HG03520 (cell line): ENCODE measurements around the gene KRT84.

ENCODE experiments used
- ATAC-seq: cut with Tn5 transposase; IDR thresholded peaks from one replicate; pipeline ENCODE4 v1.9.1; 2021; ENCODE audit warnings: mild to moderate bottlenecking, moderate library complexity; ENCODE audit not compliant: unreplicated experiment

The KRT84 gene

GRCh38 chr12:52389313-52390207, 4.1 kb upstream of the KRT84 start:
- no peak for ATAC-seq

DNA sequence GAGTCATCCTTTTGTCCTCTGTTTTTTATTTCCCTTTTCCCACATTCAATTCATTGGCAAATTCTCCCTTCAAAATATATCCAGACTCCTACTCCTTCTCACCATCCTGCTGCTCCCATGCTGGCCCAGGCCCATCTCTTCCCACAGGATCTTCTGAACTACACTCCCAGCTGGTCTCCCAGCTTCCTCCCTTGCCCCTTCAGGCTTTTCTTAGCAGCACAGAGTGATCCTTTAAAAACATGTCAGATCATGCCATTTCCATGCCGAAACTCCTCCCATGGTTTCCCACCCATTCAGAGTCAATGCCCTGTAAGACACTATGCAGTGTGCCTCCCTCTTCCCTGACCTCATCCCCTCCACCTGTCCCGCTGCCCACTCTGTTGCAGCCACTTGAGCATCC, 2.4 kb upstream of the KRT84 start:
- ATAC-seq = no peak

DNA sequence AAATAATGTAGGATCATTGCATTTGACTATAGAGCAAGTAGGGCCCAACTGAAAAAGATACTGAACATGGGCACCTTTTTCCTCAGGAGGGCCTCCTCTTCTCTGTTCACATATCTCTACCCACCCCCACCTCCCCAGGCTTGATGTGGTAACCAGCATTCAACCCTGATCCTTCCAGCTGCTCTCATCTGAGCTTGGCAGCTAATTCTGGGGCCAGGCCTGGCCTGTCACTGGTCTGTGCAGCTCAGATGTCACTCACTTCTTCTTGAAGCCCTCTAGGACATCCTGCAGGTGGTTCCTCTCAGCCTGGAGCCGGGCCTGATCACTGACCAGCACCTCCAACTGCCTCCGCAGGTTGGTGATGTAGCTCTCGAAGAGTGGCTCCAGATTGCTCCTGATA, 2.1 kb downstream of the KRT84 start:
- ATAC-seq = no peak

DNA sequence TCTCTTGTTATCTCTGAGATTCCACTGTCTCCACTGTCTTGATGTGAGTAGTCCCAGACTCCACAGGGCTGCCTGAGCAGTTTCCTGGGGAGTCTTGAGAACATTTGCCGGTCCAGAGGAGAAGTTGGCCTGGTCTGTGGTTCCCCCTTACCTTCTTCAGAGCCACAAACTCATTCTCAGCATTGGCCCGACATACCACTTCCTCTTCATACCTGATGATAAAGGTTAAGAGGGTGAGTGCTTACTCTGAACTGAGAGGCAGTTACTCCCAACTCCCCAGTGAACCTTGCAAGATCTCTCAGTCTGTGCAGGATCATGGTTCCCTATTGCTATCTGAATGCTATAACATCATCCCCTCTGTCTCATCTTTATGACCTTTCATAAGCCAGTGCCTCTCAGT, 2.6 kb downstream of the KRT84 start:
- no peak for ATAC-seq

DNA sequence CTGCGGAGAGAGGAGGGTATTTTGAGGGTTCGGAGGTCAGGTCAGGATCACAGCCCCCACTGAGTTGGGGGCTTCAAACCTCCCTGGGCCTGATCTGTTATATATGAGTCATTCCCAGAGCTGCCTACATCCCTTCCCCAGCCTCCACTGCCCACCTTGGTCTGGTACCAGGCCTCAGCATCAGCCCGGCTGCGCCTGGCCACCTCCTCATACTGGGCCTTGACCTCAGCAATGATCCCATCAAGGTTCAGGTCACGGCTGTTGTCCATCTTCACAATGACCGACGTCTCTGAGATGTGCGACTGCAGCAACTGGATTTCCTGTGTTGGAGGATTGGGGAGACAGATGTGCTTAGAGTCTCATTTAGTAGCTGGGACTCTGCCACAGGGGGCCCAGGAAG, 4.2 kb downstream of the KRT84 start:
- no peak for ATAC-seq

- ATAC-seq = no peak
Observed at GRCh38 chr12:52380271-52380694, 5.2 kb downstream of the KRT84 start.

GRCh38 chr12:52379536-52379935, 5.9 kb downstream of the KRT84 start:
- ATAC-seq = no peak

DNA sequence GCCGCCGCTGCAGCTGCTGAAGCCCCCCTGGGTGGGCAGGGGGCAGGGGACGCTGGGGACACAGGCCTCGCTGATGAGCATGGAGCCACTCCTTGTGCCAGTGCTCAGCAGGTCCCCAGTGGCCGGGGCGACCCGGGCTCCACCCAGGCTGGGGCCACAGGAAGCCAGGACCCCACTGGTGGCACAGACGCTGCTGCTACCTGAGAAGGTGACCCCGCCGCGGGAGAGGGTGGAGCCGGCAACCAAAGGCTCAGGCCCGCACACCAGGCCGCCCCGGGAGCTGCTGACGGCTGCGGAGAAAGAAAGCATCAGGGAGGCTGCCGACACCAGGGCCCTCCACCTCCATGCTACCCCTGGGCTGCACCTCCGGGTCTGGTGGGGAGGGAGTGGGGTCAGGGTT, 7.4 kb downstream of the KRT84 start:
- ATAC-seq = no peak

DNA sequence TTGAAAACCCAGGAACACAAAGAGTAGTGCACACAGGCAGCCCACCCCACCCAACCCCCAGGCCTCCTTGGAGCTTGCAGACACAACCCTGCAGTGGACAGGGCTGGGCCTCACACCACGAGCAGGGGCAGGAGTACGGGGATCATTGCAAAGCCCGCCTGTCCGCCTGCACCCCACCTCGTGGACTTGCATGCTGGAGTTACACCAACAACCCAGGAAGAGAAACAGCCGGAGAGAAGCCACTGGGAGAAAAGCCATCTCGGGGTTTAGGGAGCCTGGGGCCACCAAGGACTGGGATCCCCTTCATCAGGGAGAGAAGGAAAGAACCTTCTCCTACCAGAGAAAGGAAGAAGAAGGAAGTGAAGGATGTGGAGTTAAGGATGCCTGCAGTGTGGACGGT, 8.2 kb downstream of the KRT84 start:
- no peak for ATAC-seq

GRCh38 chr12:52372216-52373154, 13.0 kb downstream of the KRT84 start:
- ATAC-seq = no peak

DNA sequence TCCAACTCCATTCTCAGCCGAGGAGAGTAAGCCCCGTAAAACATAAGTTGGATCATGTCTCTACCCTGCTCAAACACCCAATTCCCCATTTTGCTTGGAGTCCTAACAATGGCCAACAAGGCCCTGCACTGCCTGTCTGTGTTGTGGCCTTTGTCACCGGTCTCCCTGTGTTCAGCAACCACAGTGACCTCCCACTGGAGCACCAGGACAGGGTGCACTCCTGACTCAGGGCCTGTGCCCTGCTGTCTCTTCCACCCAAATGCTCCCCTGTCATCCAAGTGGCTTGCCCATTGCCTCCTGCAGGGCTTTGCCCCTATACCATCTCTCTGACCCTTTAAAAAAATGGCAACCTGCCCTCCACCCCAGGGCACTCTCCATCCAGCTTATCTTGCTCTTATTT, 13.7 kb downstream of the KRT84 start:
- no peak for ATAC-seq

DNA sequence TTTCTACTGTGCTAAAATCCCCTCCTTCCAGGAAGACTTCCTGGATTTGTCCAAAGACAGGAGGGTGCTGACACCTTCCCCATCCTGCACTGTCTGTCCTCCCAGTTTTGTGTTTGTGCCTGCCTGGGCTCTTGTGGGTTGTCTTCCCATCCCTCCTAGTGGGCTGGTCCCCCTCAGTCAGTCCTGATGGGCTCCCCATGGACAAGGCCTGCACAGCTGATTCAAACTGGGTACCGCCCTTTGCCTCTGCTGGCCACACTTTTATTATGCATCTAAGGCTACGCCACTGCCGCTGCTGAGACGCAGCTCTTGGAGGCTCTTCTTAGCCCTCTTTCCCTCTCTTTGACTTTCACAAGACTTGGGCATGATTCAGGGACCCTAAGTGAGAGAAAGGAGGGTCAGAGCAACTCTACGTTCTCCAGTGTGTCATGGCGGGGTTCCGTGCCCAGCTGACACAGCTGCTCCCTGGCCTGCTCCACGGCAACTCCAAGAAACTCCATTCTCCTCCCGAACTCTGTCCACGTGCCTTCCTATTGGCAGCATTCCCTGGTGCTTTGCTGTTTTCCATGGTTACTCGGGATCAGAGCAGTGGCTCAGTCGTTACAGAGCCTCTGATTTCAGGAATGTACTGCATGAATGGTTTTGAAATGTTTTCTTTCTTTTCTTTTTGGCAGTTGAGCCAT, 14.4 kb downstream of the KRT84 start:
- no peak for ATAC-seq

DNA sequence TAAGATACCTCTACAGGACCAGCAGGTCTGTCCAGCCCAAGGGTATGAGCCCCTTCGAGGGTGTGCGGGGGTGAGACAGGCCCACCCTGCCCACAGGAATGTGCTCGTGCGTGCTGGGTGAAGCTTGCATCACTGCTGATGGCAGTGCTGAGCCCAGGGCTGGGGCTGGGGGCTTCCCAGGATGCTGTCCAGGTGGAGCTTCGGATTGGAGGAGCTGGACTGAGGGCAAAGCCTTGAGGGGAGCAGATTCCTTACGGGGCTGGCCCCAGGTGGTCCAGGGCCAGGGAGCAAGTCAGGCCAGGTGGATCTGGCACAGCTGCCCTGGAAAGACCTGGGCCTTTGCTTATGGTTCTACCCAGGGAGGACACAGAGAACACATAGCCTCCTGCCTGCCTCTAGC, 15.6 kb downstream of the KRT84 start:
- no peak for ATAC-seq

DNA sequence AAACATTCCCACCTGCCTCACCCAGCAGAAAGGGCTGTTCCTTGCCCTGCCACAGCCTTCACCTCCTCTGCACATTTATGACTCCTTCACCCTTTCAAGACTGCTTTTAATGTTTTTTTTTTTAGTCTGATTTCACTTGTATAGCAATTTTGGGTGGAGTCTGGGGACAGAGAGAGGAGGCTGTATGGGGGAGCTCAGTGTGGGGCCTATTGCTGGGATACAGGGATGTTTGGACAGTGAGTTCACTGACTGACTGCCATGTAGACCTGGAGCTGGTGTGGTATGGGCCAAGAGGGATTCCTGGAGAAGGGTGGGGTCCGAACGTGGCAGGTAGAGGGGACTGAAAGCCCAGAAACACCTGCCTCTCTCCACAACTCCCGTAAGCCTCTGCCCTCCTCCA, 16.2 kb downstream of the KRT84 start:
- no peak for ATAC-seq

GRCh38 chr12:52368508-52368907, 16.9 kb downstream of the KRT84 start:
- ATAC-seq = no peak

GRCh38 chr12:52367876-52368275, 17.6 kb downstream of the KRT84 start:
- no peak for ATAC-seq

DNA sequence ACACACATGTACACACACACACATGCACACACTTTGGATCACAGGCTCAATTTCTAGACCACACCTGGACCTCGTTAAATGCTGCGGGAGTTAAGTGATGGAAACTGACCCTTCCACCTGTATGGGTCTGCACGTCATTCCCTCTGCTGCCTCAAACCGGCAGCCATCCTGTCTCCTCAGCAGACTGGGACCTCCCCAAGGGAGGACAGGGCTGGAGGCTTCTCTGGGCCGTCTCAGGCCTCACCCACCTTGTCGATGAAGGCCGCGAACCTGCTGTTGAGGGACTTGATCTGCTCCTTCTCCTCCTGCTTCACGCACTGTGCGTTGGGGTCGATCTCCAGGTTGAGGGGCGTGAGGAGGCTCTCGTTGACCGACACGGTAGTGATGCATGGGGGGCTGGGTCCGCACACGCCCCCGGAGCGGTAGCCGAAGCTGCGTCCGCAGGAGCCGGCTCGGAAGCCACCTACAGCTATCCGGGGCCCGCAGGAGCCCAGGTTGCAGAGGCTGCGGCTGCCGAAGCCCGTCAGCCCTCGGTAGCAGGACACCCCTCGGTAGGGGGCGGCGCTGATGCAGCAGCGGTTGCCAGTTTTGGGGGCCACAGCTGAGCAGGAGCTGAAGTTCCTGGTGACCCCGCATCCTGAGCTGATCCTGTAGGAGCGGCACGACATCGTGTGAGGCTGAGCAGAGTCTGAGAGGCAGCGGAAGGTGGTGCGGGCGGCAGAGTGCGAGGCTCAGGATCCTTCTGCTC, 18.5 kb downstream of the KRT84 start, which contains the start of gene KRT85:
Gene KRT85, minus strand, starts transcription at position 744 of the 748 bp plus-strand sequence. Its CDS starts 76 bp downstream, at position 668.
- no peak for ATAC-seq

DNA sequence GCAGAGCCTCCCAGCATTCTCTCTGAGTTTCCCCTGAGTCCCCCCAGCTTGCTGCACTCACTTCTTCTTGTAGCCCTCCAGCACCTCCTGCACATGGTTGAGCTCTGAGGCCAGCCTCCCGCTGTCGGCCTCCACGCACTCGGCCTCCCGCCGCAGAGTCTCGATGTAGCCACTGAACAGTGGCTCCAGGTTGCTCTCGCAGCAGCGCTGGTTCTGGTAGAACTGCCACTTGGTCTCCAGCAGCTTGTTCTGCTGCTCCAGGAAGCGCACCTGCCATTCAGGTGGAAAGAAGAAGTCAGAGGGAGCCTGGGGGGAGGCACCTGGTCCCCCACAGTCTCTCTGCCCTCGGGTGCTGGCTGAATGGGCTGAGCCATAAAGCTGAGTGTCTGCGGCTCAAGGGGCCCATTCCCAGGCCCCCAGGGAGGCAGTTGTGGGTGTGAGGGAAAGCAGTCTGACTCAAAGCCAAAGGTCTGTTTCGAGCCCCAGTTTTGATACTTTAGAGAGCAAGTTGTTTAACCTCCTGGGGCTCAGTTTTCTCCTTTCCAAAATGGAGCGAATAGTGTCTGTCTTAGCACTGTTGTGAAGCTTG, 20.5 kb downstream of the KRT84 start:
- no peak for ATAC-seq

- ATAC-seq = no peak
Observed at GRCh38 chr12:52364061-52364460, 21.4 kb downstream of the KRT84 start.

DNA sequence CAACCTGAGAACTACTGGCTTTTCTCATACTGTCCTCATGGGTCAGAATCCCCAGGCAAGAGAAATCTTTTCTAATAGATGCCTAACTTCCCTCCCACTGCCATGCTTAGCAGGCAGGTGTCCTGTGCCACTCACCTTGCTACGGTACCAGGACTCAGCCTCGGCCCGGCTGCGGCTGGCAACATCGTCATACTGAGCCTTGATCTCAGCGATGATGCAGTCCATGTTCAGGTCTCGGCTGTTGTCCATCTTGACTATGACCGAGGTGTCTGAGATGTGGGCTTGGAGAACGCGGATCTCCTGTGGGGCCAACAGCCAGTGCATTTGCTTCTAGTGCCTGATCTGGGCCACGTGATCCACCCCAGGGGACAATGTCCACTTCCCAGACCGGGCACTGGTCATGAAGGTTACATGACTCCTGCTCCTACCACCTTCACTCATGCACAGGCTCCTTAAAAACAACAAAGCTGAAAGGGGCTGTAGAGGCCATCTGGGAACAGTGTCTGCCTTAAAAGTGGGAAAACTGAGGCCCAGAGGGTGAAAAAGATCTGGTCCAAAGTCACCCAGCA, 22.3 kb downstream of the KRT84 start:
- ATAC-seq = no peak
